HepG2 (cell line): ENCODE measurements around the gene STK39. TPM values are rescaled to one million over a fixed set of nuclear protein-coding genes. Genes with fewer than 3 reads are reported as not detected.
A peak's percentile ranks its signal among the peaks of the same experiment; 100 is the strongest.

Experiments used
- ATM ChIP-seq: fragments of 450-650 bp; IDR thresholded peaks from 2 replicates; pipeline ENCODE4 v1.7.1; 2017; ENCODE audit warnings: mild to moderate bottlenecking, borderline replicate concordance
- E2F2 ChIP-seq: sonication (generic); formaldehyde crosslinking; IDR thresholded peaks from 2 replicates; pipeline ENCODE4 v1.4.0; 2020; ENCODE audit warnings: missing genetic modification reagents, borderline replicate concordance
- ESRRA ChIP-seq: sonication (generic); formaldehyde crosslinking; IDR thresholded peaks from 2 replicates; pipeline ENCODE4 v1.5.1; 2020; ENCODE audit warnings: mild to moderate bottlenecking, low read depth, missing genetic modification reagents
- HDAC1 ChIP-seq: sonication (generic); formaldehyde crosslinking; IDR thresholded peaks from 2 replicates; pipeline ENCODE4 v1.5.1; 2020; ENCODE audit warnings: mild to moderate bottlenecking, missing genetic modification reagents
- IKZF4 ChIP-seq: sonication (generic); formaldehyde crosslinking; IDR thresholded peaks from 2 replicates; pipeline ENCODE4 v1.5.1; 2020; ENCODE audit warnings: borderline replicate concordance, mild to moderate bottlenecking, low read depth, missing genetic modification reagents; ENCODE audit errors: not compliant biosample characterization
- KDM5A ChIP-seq: fragments of 200-600 bp; sonication (generic); IDR thresholded peaks from 2 replicates; pipeline ENCODE4 v1.7.0; 2018; ENCODE audit warnings: antibody characterized with exemption, mild to moderate bottlenecking, low read length, borderline replicate concordance
- LCORL ChIP-seq, 2 experiments: fragments of 450-650 bp in 1 of 2; sonication (generic) in 1 of 2; formaldehyde crosslinking in 1 of 2; IDR thresholded peaks; 2 replicates each; pipeline versions ENCODE4 v1.5.0 to v1.6.1; 2017 to 2020; ENCODE audit warnings: antibody characterized with exemption in 1 of 2, missing genetic modification reagents in 1 of 2
- MTA3 ChIP-seq: sonication (generic); formaldehyde crosslinking; IDR thresholded peaks from 2 replicates; pipeline ENCODE4 v1.4.0; 2020; ENCODE audit warnings: missing genetic modification reagents
- MYC ChIP-seq: sonication (generic); formaldehyde crosslinking; IDR thresholded peaks from 2 replicates; pipeline ENCODE4 v1.9.0; 2021; ENCODE audit warnings: missing genetic modification reagents, borderline replicate concordance
- RXRB ChIP-seq: IDR thresholded peaks from 2 replicates; pipeline ENCODE4 v1.6.1; 2016; ENCODE audit warnings: borderline replicate concordance, missing genetic modification reagents, missing compliant biosample characterization
- SOX13 ChIP-seq, 3 experiments: fragments of 450-650 bp in 1 of 3; sonication (generic) in 1 of 3; formaldehyde crosslinking in 1 of 3; IDR thresholded peaks in 2 of 3; conservative IDR thresholded peaks in 1 of 3; 2 replicates each; pipeline versions ENCODE4 v1.5.0 to v1.6.1; 2016 to 2020; ENCODE audit warnings: antibody characterized with exemption in 1 of 3, mild to moderate bottlenecking in 1 of 3, missing compliant biosample characterization in 1 of 3, missing genetic modification reagents in 1 of 3, moderate library complexity in 1 of 3
- SOX6 ChIP-seq, 2 experiments: fragments of 450-650 bp in 1 of 2; sonication (generic) in 1 of 2; formaldehyde crosslinking in 1 of 2; IDR thresholded peaks; 2 replicates each; pipeline versions ENCODE4 v1.4.0 to v1.6.1; 2017 to 2020; ENCODE audit warnings: antibody characterized with exemption in 1 of 2, mild to moderate bottlenecking in 1 of 2, missing genetic modification reagents in 1 of 2
- SRY ChIP-seq: sonication (generic); formaldehyde crosslinking; IDR thresholded peaks from 2 replicates; pipeline ENCODE4 v1.8.0; 2022; ENCODE audit warnings: mild to moderate bottlenecking, missing genetic modification reagents
- STAT5B ChIP-seq: sonication (generic); formaldehyde crosslinking; IDR thresholded peaks from 2 replicates; pipeline ENCODE4 v1.4.0; 2020; ENCODE audit warnings: missing genetic modification reagents
- TBX2 ChIP-seq: sonication (generic); formaldehyde crosslinking; IDR thresholded peaks from 2 replicates; pipeline ENCODE4 v1.5.0; 2020; ENCODE audit warnings: missing genetic modification reagents, mild to moderate bottlenecking, borderline replicate concordance
- UBTF ChIP-seq: sonication (generic); formaldehyde crosslinking; IDR thresholded peaks from 2 replicates; pipeline ENCODE4 v1.4.0; 2020; ENCODE audit warnings: mild to moderate bottlenecking, missing genetic modification reagents
- ZKSCAN1 ChIP-seq: fragments of 150-350 bp; IDR thresholded peaks from 2 replicates; pipeline ENCODE4 v1.6.1; 2014; ENCODE audit warnings: low read length
- ZNF256 ChIP-seq: sonication (generic); formaldehyde crosslinking; conservative IDR thresholded peaks from 2 replicates; pipeline ENCODE4 v1.4.0; 2020; ENCODE audit warnings: missing genetic modification reagents
- ZNF276 ChIP-seq: sonication (generic); formaldehyde crosslinking; IDR thresholded peaks from 2 replicates; pipeline ENCODE4 v1.4.0; 2020; ENCODE audit warnings: mild to moderate bottlenecking, low read depth, missing genetic modification reagents
- ZNF547 ChIP-seq: sonication (generic); formaldehyde crosslinking; IDR thresholded peaks from 2 replicates; pipeline ENCODE4 v1.5.1; 2020; ENCODE audit warnings: mild to moderate bottlenecking, missing genetic modification reagents
- ZNF549 ChIP-seq: sonication (generic); formaldehyde crosslinking; IDR thresholded peaks from 2 replicates; pipeline ENCODE4 v1.5.0; 2020; ENCODE audit warnings: missing genetic modification reagents
- ZNF790 ChIP-seq: sonication (generic); formaldehyde crosslinking; IDR thresholded peaks from 2 replicates; pipeline ENCODE4 v1.8.0; 2022; ENCODE audit warnings: missing genetic modification reagents, mild to moderate bottlenecking, borderline replicate concordance
- ZNF841 ChIP-seq: sonication (generic); formaldehyde crosslinking; IDR thresholded peaks from 2 replicates; pipeline ENCODE4 v1.8.1; 2023; ENCODE audit warnings: missing genetic modification reagents, borderline replicate concordance
- polyA plus RNA-seq, 8 experiments: library from polyadenylated mRNA; depleted of rRNA in 3 of 8; stranded (reverse) in 7 of 8; unstranded in 1 of 8; fragments of >200 nt; fragmentation: Illumina TruSeq in 4 of 8; extraction: Trizol in 4 of 8; gene quantifications; 2 replicates each; pipeline versions ENCODE4 v1.2.1 to v1.2.3, GENCODE V29; 2011 to 2016; ENCODE audit warnings: low read depth in 4 of 8, missing spikeins in 1 of 8, mixed read lengths in 1 of 8; ENCODE audit not compliant: insufficient read depth in 1 of 8
- total RNA-seq, 5 experiments: library from RNA; depleted of rRNA; stranded (reverse); fragments of >200 nt; fragmentation: Illumina TruSeq; extraction: Trizol; gene quantifications; 2 replicates each; pipeline ENCODE4 v1.2.3, GENCODE V29; 2016; ENCODE audit warnings: low read depth in 1 of 5

Gene STK39
- total and polyA plus RNA-seq, 2 of the 13 experiments (the other 11 are each of a cell fraction or from before 2014, with no cell fraction given): 27.3 to 38.4 TPM

- no peak for TF ChIP-seq ESRRA (CRISPR knock-in tag)
- TF ChIP-seq ZNF549 (CRISPR knock-in tag): no peak
- peak; percentile 98 for TF ChIP-seq UBTF
- TF ChIP-seq IKZF4 (CRISPR knock-in tag): peak; percentile 90
- no peak for TF ChIP-seq MTA3 (CRISPR knock-in tag)
- TF ChIP-seq HDAC1 (CRISPR knock-in tag): peak; percentile 68; the same call in 1 of the 2 replicates
- TF ChIP-seq ZNF790 (CRISPR knock-in tag): no peak
- TF ChIP-seq ZNF276 (CRISPR knock-in tag): no peak
- no peak for TF ChIP-seq ZNF256 (CRISPR knock-in tag)
- no peak for TF ChIP-seq SOX13 (IDR thresholded peaks at IDR 0.05)
- no peak; a peak in 1 of 4 replicates for TF ChIP-seq SOX13 (CRISPR knock-in tag; conservative IDR thresholded peaks at IDR 0.05 in 1 of 2, IDR thresholded peaks at IDR 0.05 in 1 of 2)
- 0 out of 2 replicates have a peak, but pooled peaks have one; percentile 50 for TF ChIP-seq KDM5A
- TF ChIP-seq SRY (CRISPR knock-in tag): no peak
- TF ChIP-seq STAT5B: 0 out of 2 replicates have a peak, but pooled peaks have one; percentile 36
- TF ChIP-seq MYC (CRISPR knock-in tag): peak; percentile 47; the same call in 1 of the 2 replicates
- TF ChIP-seq LCORL (IDR thresholded peaks at IDR 0.05): no peak
- no peak for TF ChIP-seq LCORL (CRISPR knock-in tag; IDR thresholded peaks at IDR 0.05)
- TF ChIP-seq E2F2 (CRISPR knock-in tag): no peak
- no peak for TF ChIP-seq ZNF841 (CRISPR knock-in tag)
- TF ChIP-seq ZNF547 (CRISPR knock-in tag): peak; percentile 76; the same call in 1 of the 2 replicates
- peak; percentile 65; the same call in 1 of the 2 replicates for TF ChIP-seq TBX2 (CRISPR knock-in tag)
- TF ChIP-seq SOX6 (IDR thresholded peaks at IDR 0.05): no peak
- TF ChIP-seq SOX6 (CRISPR knock-in tag; IDR thresholded peaks at IDR 0.05): peak; percentile 29; the same call in 1 of the 2 replicates
- no peak for TF ChIP-seq ATM
- no peak for TF ChIP-seq RXRB (CRISPR knock-in tag)
- no peak for TF ChIP-seq ZKSCAN1
Measured at GRCh38 chr2:168246483-168247340, 683 bp downstream of the STK39 start (continued).
